GM15510 (cell line): ENCODE data around the gene ALAS2.

Experiments used
- POLR2A ChIP-seq: IDR thresholded peaks from 3 replicates; pipeline ENCODE4 v1.6.1; 2011; ENCODE audit warnings: borderline replicate concordance; ENCODE audit not compliant: insufficient read length; ENCODE audit errors: extremely low read depth

The ALAS2 gene

GRCh38 chrX:55030271-55031205 is at the start of gene ALAS2:
TSS of gene ALAS2 (minus strand) at chrX:55030977. CDS start at chrX:55026000, 4,977 bp downstream.
- no peak for TF ChIP-seq POLR2A

- TF ChIP-seq POLR2A = no peak
Observed at GRCh38 chrX:55074851-55075467, 44.2 kb upstream of the ALAS2 start, which contains the start of gene PAGE2B. TSS of gene PAGE2B (plus strand) at chrX:55075030. CDS start at chrX:55076042, 1,012 bp downstream.

GRCh38 chrX:55072286-55072685 is 41.5 kb upstream of the ALAS2 start:
- no peak for TF ChIP-seq POLR2A

- TF ChIP-seq POLR2A = no peak
Observed at GRCh38 chrX:55057675-55058249, 27.0 kb upstream of the ALAS2 start.

DNA sequence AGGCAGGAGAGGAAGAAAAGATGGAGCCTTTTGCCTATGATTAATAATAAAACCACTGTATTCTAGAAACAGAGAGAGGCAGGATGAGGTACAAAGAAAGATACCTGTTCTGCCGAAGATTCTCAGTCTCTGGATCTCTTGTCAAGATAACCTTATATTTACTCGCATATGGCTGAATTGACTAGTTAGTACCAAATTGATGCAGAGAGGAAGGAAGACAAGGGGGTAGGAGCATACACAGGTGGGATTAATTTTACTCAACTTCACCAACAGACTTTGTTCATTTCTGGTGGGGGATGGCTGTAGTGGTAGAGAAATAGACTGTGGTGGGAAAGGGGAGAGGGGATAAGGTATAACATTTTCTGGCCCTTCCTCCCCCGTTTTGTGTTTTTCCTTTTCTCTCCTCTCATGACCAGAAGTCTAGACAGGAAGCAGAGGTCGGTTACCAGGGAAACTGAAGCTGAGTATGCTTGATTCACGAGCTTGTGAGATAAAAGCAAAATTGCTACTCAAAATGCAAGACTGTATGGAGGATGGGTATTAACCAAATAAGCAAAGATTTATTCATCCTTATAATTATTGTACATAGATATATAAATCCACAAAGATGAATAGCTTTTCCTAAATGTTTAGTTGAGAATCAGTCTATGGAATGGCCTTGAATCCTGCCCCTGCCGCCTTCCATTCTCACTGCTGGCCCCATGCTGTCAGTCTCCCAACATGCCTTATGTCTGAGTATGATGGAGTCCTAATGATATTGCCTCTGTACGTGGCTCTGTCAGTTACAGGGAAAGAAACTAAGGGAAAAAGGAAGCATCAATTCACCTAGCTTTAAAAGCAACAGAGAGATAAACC is 26.3 kb upstream of the ALAS2 start:
- no peak for TF ChIP-seq POLR2A

- no peak for TF ChIP-seq POLR2A
Observed at GRCh38 chrX:55041514-55041913, 10.7 kb upstream of the ALAS2 start.

- no peak for TF ChIP-seq POLR2A
Observed at GRCh38 chrX:55039471-55039870, 8.7 kb upstream of the ALAS2 start.

- no peak for TF ChIP-seq POLR2A
Observed at GRCh38 chrX:55033429-55033828, 2.7 kb upstream of the ALAS2 start.

DNA sequence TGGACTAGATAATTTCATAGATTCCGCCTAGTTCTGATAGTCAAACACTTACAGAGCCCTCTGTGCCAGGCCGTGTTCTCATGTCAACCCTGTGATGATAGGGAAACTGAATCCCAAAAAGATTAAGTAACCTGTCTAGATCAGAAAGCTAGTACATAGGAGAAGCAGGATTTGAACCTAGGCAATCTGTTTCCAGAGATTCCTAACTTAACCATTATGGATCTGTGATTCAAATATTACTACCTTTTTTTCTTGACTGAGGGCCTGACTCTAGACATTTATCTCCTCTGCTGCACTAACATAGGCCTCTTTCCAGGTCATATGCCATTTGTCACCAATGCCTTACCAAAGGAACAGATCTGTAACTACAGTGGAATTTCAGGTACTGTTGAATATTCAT is 1.5 kb downstream of the ALAS2 start:
- TF ChIP-seq POLR2A = no peak

GRCh38 chrX:55028611-55029010 is 2.2 kb downstream of the ALAS2 start:
- no peak for TF ChIP-seq POLR2A

- TF ChIP-seq POLR2A = no peak
Observed at GRCh38 chrX:55028040-55028439, 2.7 kb downstream of the ALAS2 start.

DNA sequence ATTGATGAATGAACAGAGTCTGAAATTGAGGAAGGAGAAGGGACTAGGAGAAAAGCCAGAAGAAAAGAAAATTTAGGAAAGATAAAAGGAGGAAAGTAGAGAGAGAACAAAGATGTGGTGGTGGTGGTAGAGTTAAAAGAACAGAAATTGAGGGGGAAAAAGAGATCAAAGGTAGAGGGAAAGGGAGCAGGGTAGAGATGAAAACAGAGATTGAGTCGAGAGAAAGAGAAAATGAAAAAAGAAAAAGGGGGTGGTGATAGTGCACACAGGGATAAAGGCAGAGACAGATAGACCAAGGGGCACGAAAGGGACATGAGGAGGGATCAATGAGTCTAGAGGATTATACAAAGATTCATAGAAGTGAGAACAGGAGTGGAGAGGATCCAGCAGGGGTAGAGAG is 3.9 kb downstream of the ALAS2 start:
- no peak for TF ChIP-seq POLR2A

GRCh38 chrX:55026143-55026542 is 4.6 kb downstream of the ALAS2 start:
- no peak for TF ChIP-seq POLR2A

GRCh38 chrX:55014897-55015299 is 15.9 kb downstream of the ALAS2 start:
- no peak for TF ChIP-seq POLR2A
